Suprapubic skin (tissue), 4 donors: Measurements from ENCODE around the gene NAPG. TPM values are rescaled to one million over a fixed set of nuclear protein-coding genes. Genes with fewer than 3 reads are reported as not detected.
"Not testable (repeated sequence)": the region's sequence is repeated elsewhere in the genome, so short reads cannot be mapped to it uniquely, and the experiment has no call there.

ENCODE experiments used
- DNase-seq, 2 donors: peaks; one replicate each; pipeline ENCODE4 v3.0.0-alpha.2; 2019; ENCODE audit warnings: low spot score in 2 of 2
- H3K27ac ChIP-seq: fragments of 200-600 bp; sonication (generic); one replicate; pipeline ENCODE4 v1.5.1; 2019
- H3K27me3 ChIP-seq: fragments of 200-600 bp; sonication (generic); one replicate; pipeline ENCODE4 v1.5.1; 2019
- H3K36me3 ChIP-seq: fragments of 200-600 bp; sonication (generic); one replicate; pipeline ENCODE4 v1.5.1; 2019
- H3K4me1 ChIP-seq: fragments of 200-600 bp; sonication (generic); one replicate; pipeline ENCODE4 v1.5.1; 2019
- H3K4me3 ChIP-seq: fragments of 200-600 bp; sonication (generic); one replicate; pipeline ENCODE4 v1.5.1; 2019; ENCODE audit warnings: mild to moderate bottlenecking
- H3K9me3 ChIP-seq: fragments of 200-600 bp; sonication (generic); one replicate; pipeline ENCODE4 v1.5.1; 2019
- CTCF ChIP-seq, 2 donors: fragments of 200-600 bp in 1 of 2; fragments of 450-650 bp in 1 of 2; sonication (generic) in 1 of 2; IDR thresholded peaks; one replicate each; pipeline ENCODE4 v1.5.1; 2016 to 2019; ENCODE audit warnings: antibody characterized with exemption in 2 of 2, mild to moderate bottlenecking in 1 of 2, moderate library complexity in 1 of 2
- EP300 ChIP-seq: sonication (generic); formaldehyde crosslinking; IDR thresholded peaks from one replicate; pipeline ENCODE4 v1.6.1; 2017; ENCODE audit warnings: antibody characterized with exemption
- POLR2A ChIP-seq, 2 donors: fragments of 450-650 bp; IDR thresholded peaks; one replicate each; pipeline ENCODE4 v1.6.1; 2017; ENCODE audit warnings: antibody characterized with exemption in 2 of 2, mild to moderate bottlenecking in 2 of 2, moderate library complexity in 2 of 2
- POLR2AphosphoS5 ChIP-seq, 3 donors: sonication (generic); formaldehyde crosslinking; IDR thresholded peaks; one replicate each; pipeline ENCODE4 v1.6.1; 2017; ENCODE audit warnings: antibody characterized with exemption in 3 of 3
- WGBS: methylation state at CpG from one replicate; pipeline ENCODE4 v1.1.5; 2018; 5-methylcytosine and 5-hydroxymethylcytosine counted together
- total RNA-seq, 4 donors: library from RNA; depleted of rRNA; stranded (reverse); fragments of >200 nt; gene quantifications; one replicate each; pipeline ENCODE4 v1.1.0, GENCODE V29; 2016

The NAPG gene
- total RNA-seq, 4 donors from 2014 or later = 28.8 to 40.1 (median 37.5) TPM

GRCh38 chr18:10565835-10566234 is 40.0 kb downstream of the NAPG start:
- Histone ChIP-seq H3K9me3 (no peaks in the 10 kb centered on the region), H3K4me1 (peaks cover 21% of the 10 kb centered on the region), H3K27ac (no peak overlapping the region), H3K4me3 (no peak overlapping the region), H3K36me3 (no peaks in the 10 kb centered on the region), H3K27me3 (no peaks in the 10 kb centered on the region)
- 92% methylated on average over 5 of the region's 5 CpGs for WGBS
- no peak for DNase-seq
- TF ChIP-seq POLR2AphosphoS5 (IDR thresholded peaks at IDR 0.05) (no peak), POLR2A (IDR thresholded peaks at IDR 0.05) (no peak), EP300 (no peak)

GRCh38 chr18:10566390-10566789 is 40.6 kb downstream of the NAPG start:
- Histone ChIP-seq H3K4me1 (peaks cover 21% of the 10 kb centered on the region), H3K27me3 (no peaks in the 10 kb centered on the region), H3K27ac (no peak overlapping the region), H3K9me3 (no peaks in the 10 kb centered on the region), H3K4me3 (no peak overlapping the region), H3K36me3 (no peaks in the 10 kb centered on the region)
- TF ChIP-seq CTCF (IDR thresholded peaks at IDR 0.05) (no peak), POLR2AphosphoS5 (IDR thresholded peaks at IDR 0.05) (no peak), POLR2A (IDR thresholded peaks at IDR 0.05) (no peak), EP300 (no peak)
- DNase-seq = no peak
- 95% methylated on average over 3 of the region's 3 CpGs for WGBS

GRCh38 chr18:10569941-10570340 is 44.1 kb downstream of the NAPG start:
- 84% methylated on average over 5 of the region's 5 CpGs for WGBS
- H3K27me3 ChIP-seq, H3K4me1 ChIP-seq, H3K4me3 ChIP-seq, DNase-seq, H3K27ac ChIP-seq, H3K36me3 ChIP-seq, H3K9me3 ChIP-seq: not testable (repeated sequence)

- WGBS = 96% methylated on average over 1 of the region's 1 CpG
- no peaks in the 10 kb centered on the region for H3K27me3 ChIP-seq
- H3K36me3 ChIP-seq = no peaks in the 10 kb centered on the region
- no peaks in the 10 kb centered on the region for H3K9me3 ChIP-seq
- H3K4me3 ChIP-seq = no peak overlapping the region
- H3K27ac ChIP-seq = no peak overlapping the region
- no peak for DNase-seq
- no peaks in the 10 kb centered on the region for H3K4me1 ChIP-seq
- TF ChIP-seq CTCF (IDR thresholded peaks at IDR 0.05) = no peak
- no peak for TF ChIP-seq POLR2AphosphoS5 (IDR thresholded peaks at IDR 0.05)
- TF ChIP-seq EP300 = no peak
- no peak for TF ChIP-seq POLR2A (IDR thresholded peaks at IDR 0.05)
Measured at GRCh38 chr18:10570622-10571021, 44.8 kb downstream of the NAPG start.

- Histone ChIP-seq H3K4me3 (no peak overlapping the region), H3K4me1 (no peaks in the 10 kb centered on the region), H3K27me3 (no peaks in the 10 kb centered on the region), H3K36me3 (no peaks in the 10 kb centered on the region), H3K27ac (no peak overlapping the region), H3K9me3 (no peaks in the 10 kb centered on the region)
- TF ChIP-seq CTCF (IDR thresholded peaks at IDR 0.05) = no peak
- WGBS = 59% methylated on average over 2 of the region's 2 CpGs
- DNase-seq = no peak
Measured at GRCh38 chr18:10571537-10571936, 45.7 kb downstream of the NAPG start.

GRCh38 chr18:10573261-10573660 is 47.4 kb downstream of the NAPG start:
- H3K4me3 ChIP-seq, H3K9me3 ChIP-seq, H3K27me3 ChIP-seq, DNase-seq, H3K36me3 ChIP-seq, H3K27ac ChIP-seq, H3K4me1 ChIP-seq: not testable (repeated sequence)
- no CpG with 5 or more reads among the region's 2 CpGs for WGBS

GRCh38 chr18:10574412-10574811 is 48.6 kb downstream of the NAPG start:
- H3K4me1 ChIP-seq, H3K36me3 ChIP-seq, H3K27ac ChIP-seq, H3K4me3 ChIP-seq, H3K9me3 ChIP-seq, DNase-seq, H3K27me3 ChIP-seq: not testable (repeated sequence)
- WGBS = 67% methylated on average over 2 of the region's 2 CpGs

GRCh38 chr18:10577842-10578572 is 52.2 kb downstream of the NAPG start:
- H3K27ac ChIP-seq, H3K4me1 ChIP-seq, H3K36me3 ChIP-seq, H3K27me3 ChIP-seq, DNase-seq, H3K9me3 ChIP-seq: not testable (repeated sequence)
- peak overlapping the region; percentile 10 for H3K4me3 ChIP-seq
- 65% methylated on average over 24 of the region's 25 CpGs for WGBS

- H3K4me1 ChIP-seq, H3K27ac ChIP-seq, H3K36me3 ChIP-seq, H3K9me3 ChIP-seq, H3K27me3 ChIP-seq, DNase-seq: not testable (repeated sequence)
- H3K4me3 ChIP-seq = peak overlapping the region; percentile 10
- WGBS = 91% methylated on average over 11 of the region's 11 CpGs
Measured at GRCh38 chr18:10578573-10578899, 52.7 kb downstream of the NAPG start.
